Measurements from ENCODE around the gene HPCAL1. TPM values are rescaled to one million over a fixed set of nuclear protein-coding genes. Genes with fewer than 3 reads are reported as not detected.

Gene HPCAL1
- total and polyA plus RNA-seq, 2 of the 8 experiments (the other 6 are each of a cell fraction or from before 2014, with no cell fraction given), result 5.8 to 8.6 TPM

DNA sequence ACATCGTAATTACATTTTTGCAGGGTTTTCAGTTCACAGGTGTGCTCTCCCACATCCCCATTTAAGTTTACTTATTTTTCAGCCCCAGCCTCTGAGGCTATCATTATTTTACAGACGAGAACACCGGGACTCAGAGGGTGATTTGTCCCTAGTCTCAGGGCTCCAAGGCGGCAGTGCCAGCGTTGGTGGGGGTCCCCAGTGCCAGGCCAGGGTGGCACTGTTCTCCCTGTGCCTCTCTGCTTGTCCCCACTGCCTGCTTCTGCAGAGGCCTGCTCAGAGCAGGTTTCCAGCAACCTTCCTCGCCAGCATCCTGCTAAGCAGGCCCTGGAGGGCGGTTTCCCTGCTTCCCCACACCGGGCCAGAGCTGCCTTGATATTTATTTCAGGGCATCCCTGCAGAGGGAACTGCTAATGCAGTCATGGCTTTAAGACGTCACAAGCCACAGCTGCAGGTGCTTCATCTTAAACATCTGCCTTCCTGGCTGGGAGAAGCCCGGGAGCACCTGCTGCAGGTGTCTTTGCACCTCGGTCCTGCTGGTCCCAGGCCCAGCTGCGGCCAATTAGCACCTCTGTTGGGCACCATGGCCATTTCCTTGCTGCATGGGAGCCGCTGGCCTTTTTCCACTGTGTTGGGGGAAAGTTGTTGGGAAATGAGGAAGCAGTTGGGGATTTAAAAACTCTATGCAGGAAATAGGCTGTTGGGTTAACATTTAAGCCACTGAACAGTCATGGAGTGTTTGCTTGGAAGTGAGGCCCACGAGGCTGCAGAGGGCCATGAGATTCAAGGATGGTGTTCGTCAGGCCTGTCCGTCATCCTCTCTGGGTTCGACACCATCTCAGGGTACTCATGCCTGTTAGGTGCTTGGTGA lies 22.8 kb downstream of the HPCAL1 start (continued):
- TF ChIP-seq CBX8 (IDR thresholded peaks at IDR 0.05; ENCODE audit: borderline replicate concordance, low read depth, low read length) (no peak), KDM5A (IDR thresholded peaks at IDR 0.05; ENCODE audit: low read length) (no peak), POLR2AphosphoS5 (IDR thresholded peaks at IDR 0.05; ENCODE audit: low read depth, low read length) (no peak), SAP30 (IDR thresholded peaks at IDR 0.05; ENCODE audit: insufficient read depth, insufficient replicate concordance, low read length) (no peak), PHF8 (conservative IDR thresholded peaks at IDR 0.05; ENCODE audit: low read depth, low read length) (no peak), CEBPB (IDR thresholded peaks at IDR 0.05; ENCODE audit: low read depth, low read length) (no peak), NANOG (IDR thresholded peaks at IDR 0.05; ENCODE audit: insufficient read depth, low read depth, low read length, poor library complexity, severe bottlenecking) (no peak)
- TF ChIP-seq, protein P1, sequence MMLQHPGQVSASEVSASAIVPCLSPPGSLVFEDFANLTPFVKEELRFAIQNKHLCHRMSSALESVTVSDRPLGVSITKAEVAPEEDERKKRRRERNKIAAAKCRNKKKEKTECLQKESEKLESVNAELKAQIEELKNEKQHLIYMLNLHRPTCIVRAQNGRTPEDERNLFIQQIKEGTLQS (IDR thresholded peaks at IDR 0.05; ENCODE audit: insufficient read depth, low read depth, low read length), result no peak
